GM12873 (cell line): ENCODE measurements around the gene NUDT2.

Experiments
- TF ChIP-seq, protein P1 (sequence below): IDR thresholded peaks from 2 replicates; pipeline ENCODE4 v1.5.1; 2012; ENCODE audit warnings: low read depth, mild to moderate bottlenecking, moderate library complexity, low read length, control low read depth; ENCODE audit not compliant: insufficient read depth; ENCODE audit errors: missing control alignments

Gene NUDT2

GRCh38 chr9:34380511-34381315 lies 51.3 kb downstream of the NUDT2 start:
- TF ChIP-seq, protein P1, sequence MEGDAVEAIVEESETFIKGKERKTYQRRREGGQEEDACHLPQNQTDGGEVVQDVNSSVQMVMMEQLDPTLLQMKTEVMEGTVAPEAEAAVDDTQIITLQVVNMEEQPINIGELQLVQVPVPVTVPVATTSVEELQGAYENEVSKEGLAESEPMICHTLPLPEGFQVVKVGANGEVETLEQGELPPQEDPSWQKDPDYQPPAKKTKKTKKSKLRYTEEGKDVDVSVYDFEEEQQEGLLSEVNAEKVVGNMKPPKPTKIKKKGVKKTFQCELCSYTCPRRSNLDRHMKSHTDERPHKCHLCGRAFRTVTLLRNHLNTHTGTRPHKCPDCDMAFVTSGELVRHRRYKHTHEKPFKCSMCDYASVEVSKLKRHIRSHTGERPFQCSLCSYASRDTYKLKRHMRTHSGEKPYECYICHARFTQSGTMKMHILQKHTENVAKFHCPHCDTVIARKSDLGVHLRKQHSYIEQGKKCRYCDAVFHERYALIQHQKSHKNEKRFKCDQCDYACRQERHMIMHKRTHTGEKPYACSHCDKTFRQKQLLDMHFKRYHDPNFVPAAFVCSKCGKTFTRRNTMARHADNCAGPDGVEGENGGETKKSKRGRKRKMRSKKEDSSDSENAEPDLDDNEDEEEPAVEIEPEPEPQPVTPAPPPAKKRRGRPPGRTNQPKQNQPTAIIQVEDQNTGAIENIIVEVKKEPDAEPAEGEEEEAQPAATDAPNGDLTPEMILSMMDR = no peak

GRCh38 chr9:34381323-34381722 lies 52.0 kb downstream of the NUDT2 start:
- TF ChIP-seq, protein P1 = no peak

DNA sequence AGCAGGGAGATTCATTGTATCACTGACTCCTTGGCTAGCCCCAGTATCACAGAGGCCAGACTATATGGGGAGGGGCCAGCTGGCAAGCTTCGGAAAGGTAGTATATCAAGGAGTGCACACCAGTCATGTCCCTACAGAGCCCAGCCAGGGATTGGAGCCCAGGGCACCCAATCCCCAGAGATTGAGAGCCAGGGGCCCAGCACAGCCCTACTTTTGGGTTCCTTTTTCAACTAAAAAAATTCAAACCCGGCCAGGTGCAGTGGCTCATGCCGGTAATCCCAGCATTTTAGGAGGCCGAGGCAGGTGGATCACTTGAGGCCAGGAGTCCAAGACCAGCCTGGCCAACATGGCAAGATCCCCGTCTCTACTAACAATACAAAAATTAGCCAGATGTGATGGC lies 52.7 kb downstream of the NUDT2 start:
- TF ChIP-seq, protein P1 = no peak

- TF ChIP-seq, protein P1 = no peak
Measured at GRCh38 chr9:34382879-34383278, 53.5 kb downstream of the NUDT2 start.

- TF ChIP-seq, protein P1 = no peak
Measured at GRCh38 chr9:34383904-34384303, 54.5 kb downstream of the NUDT2 start.

GRCh38 chr9:34384368-34385165 lies 55.2 kb downstream of the NUDT2 start:
- TF ChIP-seq, protein P1 = no peak

- TF ChIP-seq, protein P1 = no peak
Measured at GRCh38 chr9:34385561-34386230, 56.3 kb downstream of the NUDT2 start.
